ENCODE data around the gene IWS1. TPM values are rescaled to one million over a fixed set of nuclear protein-coding genes. Genes with fewer than 3 reads are reported as not detected.
A peak's percentile ranks its signal among the peaks of the same experiment; 100 is the strongest.

The IWS1 gene
- total and polyA plus RNA-seq, 10 of the 15 experiments (the other 5 are each of a cell fraction or from before 2014, with no cell fraction given): 21.9 to 68.9 (median 45.8) TPM

DNA sequence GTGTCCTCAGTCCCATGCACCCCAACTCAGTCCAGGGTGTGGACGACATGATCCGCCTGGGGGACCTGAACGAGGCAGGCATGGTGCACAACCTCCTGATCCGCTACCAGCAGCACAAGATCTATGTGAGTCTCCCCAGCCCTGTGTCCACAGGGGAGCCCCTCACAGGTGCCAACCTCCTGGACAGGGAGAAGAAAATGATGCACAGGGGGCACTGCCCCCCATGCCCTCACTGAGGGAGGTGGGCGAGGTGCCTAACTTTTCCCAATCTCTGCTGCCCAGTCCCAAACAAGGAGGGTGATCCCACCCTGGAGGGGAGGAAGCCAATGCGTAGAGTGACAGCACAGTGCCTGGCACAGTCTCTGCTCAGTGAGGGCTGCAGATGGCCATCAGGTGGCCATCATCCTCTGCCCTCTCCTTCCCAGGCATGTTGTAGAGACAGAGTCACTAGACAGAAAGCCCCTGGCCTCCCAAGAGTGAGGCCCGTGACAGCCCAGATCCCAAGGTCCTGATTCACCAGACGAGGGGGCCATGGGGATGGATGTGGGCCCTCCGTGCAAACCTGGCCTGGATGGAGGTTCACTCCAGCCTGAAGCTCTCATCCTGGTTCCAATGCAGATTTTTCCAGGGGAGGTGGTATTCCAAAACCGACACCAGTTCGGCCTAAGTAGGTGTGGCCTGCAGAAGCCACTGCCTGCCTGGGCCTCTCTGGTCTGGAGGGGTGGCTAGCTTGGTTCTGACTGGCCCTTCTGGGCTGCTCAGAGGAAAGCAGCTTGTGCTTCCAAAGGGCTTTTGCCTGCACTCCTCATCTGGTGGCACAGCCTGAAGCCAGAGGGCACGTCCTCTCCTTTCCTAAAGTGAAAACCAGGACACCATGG, 39.2 kb upstream of the IWS1 start (continued):
- TF ChIP-seq RELA (IDR thresholded peaks at IDR 0.05; ENCODE audit: borderline replicate concordance, partially characterized antibody) (no peak), SUPT20H (IDR thresholded peaks at IDR 0.05; ENCODE audit: borderline replicate concordance, control insufficient read depth, low read depth, low read length) (no peak), NR2C1 (IDR thresholded peaks at IDR 0.05) (no peak)
- TF ChIP-seq, protein P1, sequence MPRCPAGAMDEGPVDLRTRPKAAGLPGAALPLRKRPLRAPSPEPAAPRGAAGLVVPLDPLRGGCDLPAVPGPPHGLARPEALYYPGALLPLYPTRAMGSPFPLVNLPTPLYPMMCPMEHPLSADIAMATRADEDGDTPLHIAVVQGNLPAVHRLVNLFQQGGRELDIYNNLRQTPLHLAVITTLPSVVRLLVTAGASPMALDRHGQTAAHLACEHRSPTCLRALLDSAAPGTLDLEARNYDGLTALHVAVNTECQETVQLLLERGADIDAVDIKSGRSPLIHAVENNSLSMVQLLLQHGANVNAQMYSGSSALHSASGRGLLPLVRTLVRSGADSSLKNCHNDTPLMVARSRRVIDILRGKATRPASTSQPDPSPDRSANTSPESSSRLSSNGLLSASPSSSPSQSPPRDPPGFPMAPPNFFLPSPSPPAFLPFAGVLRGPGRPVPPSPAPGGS (IDR thresholded peaks at IDR 0.05; ENCODE audit: borderline replicate concordance, insufficient read depth, low read depth, low read length, poor library complexity, severe bottlenecking): no peak

DNA sequence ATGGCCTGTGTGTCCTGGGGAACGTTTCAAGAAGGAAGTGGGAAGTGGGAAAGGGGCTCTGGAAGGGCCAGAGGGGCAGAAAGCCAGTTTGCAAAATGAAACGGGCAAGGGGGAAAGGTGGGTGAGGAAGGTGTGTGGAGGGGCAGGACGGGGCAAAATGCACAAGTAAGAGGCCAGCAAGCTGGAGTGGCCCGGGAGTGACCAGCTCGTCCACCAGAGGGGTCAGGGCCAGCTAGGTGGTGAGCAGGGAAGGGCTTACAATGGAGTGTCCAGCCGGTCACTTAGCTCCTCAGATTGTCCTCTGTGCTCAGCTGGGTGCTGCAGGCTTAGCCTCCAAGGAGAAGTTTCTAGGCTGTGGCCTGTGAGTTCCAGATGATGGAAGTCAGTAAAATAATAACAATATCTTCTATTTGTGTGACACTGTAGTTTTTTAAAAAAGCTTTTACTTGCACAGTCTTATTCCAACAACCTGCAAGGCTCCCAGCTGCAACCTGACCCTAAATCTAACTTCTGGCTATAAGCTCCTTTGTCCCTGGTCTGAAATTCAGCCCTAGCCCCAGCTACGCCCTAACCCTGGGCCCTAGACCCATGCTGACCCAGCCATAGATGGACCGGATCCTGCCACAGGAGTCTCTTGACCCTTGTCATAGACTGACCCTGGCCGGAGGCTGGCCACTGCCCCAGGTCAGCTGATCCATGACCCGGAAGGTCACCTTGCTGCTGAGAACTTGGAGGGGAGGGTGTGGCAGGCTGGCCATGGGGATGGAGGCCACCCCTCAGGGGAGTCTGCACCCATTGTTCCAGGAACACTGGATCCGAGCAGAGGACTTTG, 38.4 kb upstream of the IWS1 start:
- Histone ChIP-seq H2AFZ (ENCODE audit: control insufficient read depth, low read depth, low read length) (no peak overlapping the region), H4K20me1 (ENCODE audit: control insufficient read depth, insufficient read depth) (no peaks in the 10 kb centered on the region), H3K27ac (ENCODE audit: control insufficient read depth, insufficient read depth) (peak overlapping the region; percentile 41), H3K4me3 (peak overlapping the region; percentile 54), H3K9ac (ENCODE audit: control insufficient read depth, insufficient read depth, low read length) (peak overlapping the region; percentile 33; the same call in 1 of the 2 replicates), H3K9me3 (replicated peaks; ENCODE audit: control insufficient read depth, insufficient read depth, low read length) (no peaks in the 10 kb centered on the region; the same call in 2 of the 3 replicates), H3K4me2 (ENCODE audit: control insufficient read depth, insufficient read depth) (peak overlapping the region; percentile 90), H3K79me2 (ENCODE audit: control insufficient read depth, insufficient read depth, low read length) (no peaks in the 10 kb centered on the region), H3K36me3 (ENCODE audit: control insufficient read depth in 2 of 2, insufficient read depth in 2 of 2, low read length in 1 of 2) (no peaks in the 10 kb centered on the region), H3K4me1 (ENCODE audit: control insufficient read depth, insufficient read depth, low read length) (peaks cover 17% of the 10 kb centered on the region), H3K27me3 (replicated peaks in 1 of 2; ENCODE audit: control insufficient read depth in 2 of 2, insufficient read depth in 2 of 2, low read length in 1 of 2) (no peaks in the 10 kb centered on the region; a peak in 1 of 4 replicates)
- ChIA-PET SMC1A (ENCODE audit: uncharacterized antibody, unreplicated experiment) (interaction anchor here (0.9 to 2.5 kb wide), 5 partner anchors 11 to 184 kb away, joined by 3 to 16 read pairs (median 15); partner anchors contain the start of gene IWS1), POLR2A (interaction anchor here (1.6 kb wide), 2 partner anchors 11 to 38 kb away, joined by 6 to 8 read pairs; partner anchors contain the start of gene IWS1), CTCF (interaction anchor here (0.9 to 2.2 kb wide), 4 partner anchors 10 to 85 kb away, joined by 3 to 13 read pairs (median 8); partner anchors contain the start of gene IWS1), RAD21 (ENCODE audit: unreplicated experiment) (interaction anchor here (1.2 to 2.2 kb wide), 3 partner anchors 11 to 38 kb away, joined by 6 to 15 read pairs (median 8); partner anchors contain the start of gene IWS1)
- ATAC-seq: no peak
- BruUV-seq (replicated peaks): no TSS peak
- intact Hi-C loops (cut with micrococcal nuclease; ENCODE audit: unreplicated experiment): no loop called here
- FAIRE-seq: no peak
- WGBS (ENCODE audit: insufficient coverage, insufficient replicate concordance, low lambda C conversion rate, missing lambda C conversion rate): 59% methylated on average over 11 of the region's 11 CpGs
- DNase-seq (ENCODE audit: low read depth, low spot score): no peak
- in situ Hi-C loops (cut with MboI): no loop called here
- TF ChIP-seq, protein P2, sequence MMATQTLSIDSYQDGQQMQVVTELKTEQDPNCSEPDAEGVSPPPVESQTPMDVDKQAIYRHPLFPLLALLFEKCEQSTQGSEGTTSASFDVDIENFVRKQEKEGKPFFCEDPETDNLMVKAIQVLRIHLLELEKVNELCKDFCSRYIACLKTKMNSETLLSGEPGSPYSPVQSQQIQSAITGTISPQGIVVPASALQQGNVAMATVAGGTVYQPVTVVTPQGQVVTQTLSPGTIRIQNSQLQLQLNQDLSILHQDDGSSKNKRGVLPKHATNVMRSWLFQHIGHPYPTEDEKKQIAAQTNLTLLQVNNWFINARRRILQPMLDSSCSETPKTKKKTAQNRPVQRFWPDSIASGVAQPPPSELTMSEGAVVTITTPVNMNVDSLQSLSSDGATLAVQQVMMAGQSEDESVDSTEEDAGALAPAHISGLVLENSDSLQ (IDR thresholded peaks at IDR 0.05): no peak
- TF ChIP-seq NR2C1 (IDR thresholded peaks at IDR 0.05) (no peak), SPI1 (IDR thresholded peaks at IDR 0.05; ENCODE audit: borderline replicate concordance, insufficient read depth, low read depth, low read length) (no peak), RAD21 (IDR thresholded peaks at IDR 0.05; ENCODE audit: insufficient read depth, low read depth, low read length) (no peak), MYB (IDR thresholded peaks at IDR 0.05; ENCODE audit: borderline replicate concordance, low read depth, low read length) (no peak)
- TF ChIP-seq, protein P3, sequence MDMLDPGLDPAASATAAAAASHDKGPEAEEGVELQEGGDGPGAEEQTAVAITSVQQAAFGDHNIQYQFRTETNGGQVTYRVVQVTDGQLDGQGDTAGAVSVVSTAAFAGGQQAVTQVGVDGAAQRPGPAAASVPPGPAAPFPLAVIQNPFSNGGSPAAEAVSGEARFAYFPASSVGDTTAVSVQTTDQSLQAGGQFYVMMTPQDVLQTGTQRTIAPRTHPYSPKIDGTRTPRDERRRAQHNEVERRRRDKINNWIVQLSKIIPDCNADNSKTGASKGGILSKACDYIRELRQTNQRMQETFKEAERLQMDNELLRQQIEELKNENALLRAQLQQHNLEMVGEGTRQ (IDR thresholded peaks at IDR 0.05; ENCODE audit: borderline replicate concordance, low read depth, low read length): no peak
- TF ChIP-seq, protein P4, sequence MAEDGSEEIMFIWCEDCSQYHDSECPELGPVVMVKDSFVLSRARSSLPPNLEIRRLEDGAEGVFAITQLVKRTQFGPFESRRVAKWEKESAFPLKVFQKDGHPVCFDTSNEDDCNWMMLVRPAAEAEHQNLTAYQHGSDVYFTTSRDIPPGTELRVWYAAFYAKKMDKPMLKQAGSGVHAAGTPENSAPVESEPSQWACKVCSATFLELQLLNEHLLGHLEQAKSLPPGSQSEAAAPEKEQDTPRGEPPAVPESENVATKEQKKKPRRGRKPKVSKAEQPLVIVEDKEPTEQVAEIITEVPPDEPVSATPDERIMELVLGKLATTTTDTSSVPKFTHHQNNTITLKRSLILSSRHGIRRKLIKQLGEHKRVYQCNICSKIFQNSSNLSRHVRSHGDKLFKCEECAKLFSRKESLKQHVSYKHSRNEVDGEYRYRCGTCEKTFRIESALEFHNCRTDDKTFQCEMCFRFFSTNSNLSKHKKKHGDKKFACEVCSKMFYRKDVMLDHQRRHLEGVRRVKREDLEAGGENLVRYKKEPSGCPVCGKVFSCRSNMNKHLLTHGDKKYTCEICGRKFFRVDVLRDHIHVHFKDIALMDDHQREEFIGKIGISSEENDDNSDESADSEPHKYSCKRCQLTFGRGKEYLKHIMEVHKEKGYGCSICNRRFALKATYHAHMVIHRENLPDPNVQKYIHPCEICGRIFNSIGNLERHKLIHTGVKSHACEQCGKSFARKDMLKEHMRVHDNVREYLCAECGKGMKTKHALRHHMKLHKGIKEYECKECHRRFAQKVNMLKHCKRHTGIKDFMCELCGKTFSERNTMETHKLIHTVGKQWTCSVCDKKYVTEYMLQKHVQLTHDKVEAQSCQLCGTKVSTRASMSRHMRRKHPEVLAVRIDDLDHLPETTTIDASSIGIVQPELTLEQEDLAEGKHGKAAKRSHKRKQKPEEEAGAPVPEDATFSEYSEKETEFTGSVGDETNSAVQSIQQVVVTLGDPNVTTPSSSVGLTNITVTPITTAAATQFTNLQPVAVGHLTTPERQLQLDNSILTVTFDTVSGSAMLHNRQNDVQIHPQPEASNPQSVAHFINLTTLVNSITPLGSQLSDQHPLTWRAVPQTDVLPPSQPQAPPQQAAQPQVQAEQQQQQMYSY (CRISPR knock-in tag; IDR thresholded peaks at IDR 0.05): no peak

Measured in GM12878 (cell line).